ENCODE results near the gene DNM1. TPM values are rescaled to one million over a fixed set of nuclear protein-coding genes. Genes with fewer than 3 reads are reported as not detected.

Gene DNM1
- total and polyA plus RNA-seq, 3 donors from 2014 or later: 8.0 to 10.7 (median 9.8) TPM

MicroRNAs within 50 kb of the gene (microRNA counts, 767-probe panel; counts per million panel counts)
- microRNA hsa-miR-199b-5p: 4,014 to 5,463 counts per million in 2 donors
- 0 to 152 counts per million in 2 donors for microRNA hsa-miR-3154

Small RNA genes lying within 50 kb of the gene (microRNA-seq; reads per million reads assigned to microRNA genes)
- gene MIR199B (ENCODE audit: borderline number of aligned reads in 2 of 2, borderline replicate concordance in 1 of 2): 73.7 to 182 reads per million in 2 donors
- 0.69 to 5.6 reads per million in 2 donors for gene MIR3154 (ENCODE audit: borderline number of aligned reads in 2 of 2, borderline replicate concordance in 1 of 2)

Small RNA genes lying within 50 kb of the gene (small RNA-seq; reads per million reads assigned to genes)
- gene MIR199B: 1.0 to 8.7 reads per million in 2 donors
- 0 reads per million in 2 donors for gene MIR3154

Other genes with a start within 250 kb of the DNM1 start
- gene EEIG1, start 222.4 kb upstream of the DNM1 start, total RNA-seq: 100 to 1,000 TPM; 119 to 129 TPM
- 75.7 TPM for gene EEIG1, start 222.4 kb upstream of the DNM1 start, polyA plus RNA-seq (ENCODE audit: insufficient read depth, low read depth, low replicate concordance)
- gene NAIF1, start 136.1 kb upstream of the DNM1 start, total RNA-seq: 10 to 100 TPM; 18.5 to 19.4 TPM
- gene NAIF1, start 136.1 kb upstream of the DNM1 start, polyA plus RNA-seq (ENCODE audit: insufficient read depth, low read depth, low replicate concordance): 25.1 TPM
- gene SLC25A25, start 135.1 kb upstream of the DNM1 start, total RNA-seq: 10 to 100 TPM; 19.1 to 21.1 TPM
- gene SLC25A25, start 135.1 kb upstream of the DNM1 start, polyA plus RNA-seq (ENCODE audit: insufficient read depth, low read depth, low replicate concordance): 15.0 TPM
- 10 to 100 TPM; 95.8 to 96.4 TPM for gene PTGES2, start 75.7 kb upstream of the DNM1 start, total RNA-seq
- 53.1 TPM for gene PTGES2, start 75.7 kb upstream of the DNM1 start, polyA plus RNA-seq (ENCODE audit: insufficient read depth, low read depth, low replicate concordance)
- not detected for gene LCN2, start 53.9 kb upstream of the DNM1 start, total RNA-seq
- 2.2 TPM for gene LCN2, start 53.9 kb upstream of the DNM1 start, polyA plus RNA-seq (ENCODE audit: insufficient read depth, low read depth, low replicate concordance)
- 100 to 1,000 TPM; 219 to 225 TPM for gene BBLN, start 43.1 kb upstream of the DNM1 start, total RNA-seq
- gene BBLN, start 43.1 kb upstream of the DNM1 start, polyA plus RNA-seq (ENCODE audit: insufficient read depth, low read depth, low replicate concordance): 56.9 TPM
- 100 to 1,000 TPM; 114 to 115 TPM for gene CIZ1, start 11.8 kb upstream of the DNM1 start, total RNA-seq
- gene CIZ1, start 11.8 kb upstream of the DNM1 start, polyA plus RNA-seq (ENCODE audit: insufficient read depth, low read depth, low replicate concordance): 159 TPM
- gene GOLGA2, start 72.6 kb downstream of the DNM1 start, total RNA-seq: 100 to 1,000 TPM; 103 to 133 TPM
- 79.8 TPM for gene GOLGA2, start 72.6 kb downstream of the DNM1 start, polyA plus RNA-seq (ENCODE audit: insufficient read depth, low read depth, low replicate concordance)
- gene SWI5, start 72.9 kb downstream of the DNM1 start, total RNA-seq: 100 to 1,000 TPM in 1 of 2 donors, 10 to 100 TPM in 1; 69.3 to 131 TPM
- gene SWI5, start 72.9 kb downstream of the DNM1 start, polyA plus RNA-seq (ENCODE audit: insufficient read depth, low read depth, low replicate concordance): 164 TPM
- 10 to 100 TPM; 14.6 to 15.0 TPM for gene TRUB2, start 119.1 kb downstream of the DNM1 start, total RNA-seq
- gene TRUB2, start 119.1 kb downstream of the DNM1 start, polyA plus RNA-seq (ENCODE audit: insufficient read depth, low read depth, low replicate concordance): 29.7 TPM
- 10 to 100 TPM; 54.9 to 65.0 TPM for gene COQ4, start 119.5 kb downstream of the DNM1 start, total RNA-seq
- gene COQ4, start 119.5 kb downstream of the DNM1 start, polyA plus RNA-seq (ENCODE audit: insufficient read depth, low read depth, low replicate concordance): 50.9 TPM
- 10 to 100 TPM; 32.8 to 38.0 TPM for gene SLC27A4, start 137.1 kb downstream of the DNM1 start, total RNA-seq
- gene SLC27A4, start 137.1 kb downstream of the DNM1 start, polyA plus RNA-seq (ENCODE audit: insufficient read depth, low read depth, low replicate concordance): 37.1 TPM
- 10 to 100 TPM; 31.5 to 36.8 TPM for gene URM1, start 168.0 kb downstream of the DNM1 start, total RNA-seq
- 51.1 TPM for gene URM1, start 168.0 kb downstream of the DNM1 start, polyA plus RNA-seq (ENCODE audit: insufficient read depth, low read depth, low replicate concordance)
- 10 to 100 TPM; 19.7 to 21.7 TPM for gene CERCAM, start 217.5 kb downstream of the DNM1 start, total RNA-seq
- gene CERCAM, start 217.5 kb downstream of the DNM1 start, polyA plus RNA-seq (ENCODE audit: insufficient read depth, low read depth, low replicate concordance): 26.0 TPM

Data from testis (tissue), 3 donors.